Astrocyte (in vitro differentiated cells and primary cell): ENCODE results near the gene LYPLA2. TPM values are rescaled to one million over a fixed set of nuclear protein-coding genes. Genes with fewer than 3 reads are reported as not detected.

ENCODE experiments used
- DNase-seq: peaks from one replicate; pipeline ENCODE4 v3.0.0-alpha.2; 2010; ENCODE audit warnings: low read depth
- FAIRE-seq: peaks from 2 replicates; lab custom pipeline; 2011; peaks lifted over from hg19 to GRCh38; lab: Jason Lieb, UNC
- H2AFZ ChIP-seq: 2 replicates; pipeline ENCODE4 v1.6.0; 2012; ENCODE audit warnings: low read depth, low read length, inconsistent platforms
- H3K27ac ChIP-seq: 2 replicates; pipeline ENCODE4 v1.5.1; 2011; ENCODE audit warnings: low read depth, low read length, inconsistent platforms
- H3K27me3 ChIP-seq: 2 replicates; pipeline ENCODE4 v1.6.0; 2011; ENCODE audit warnings: low read length, inconsistent platforms; ENCODE audit not compliant: insufficient read depth
- H3K36me3 ChIP-seq: 2 replicates; pipeline ENCODE4 v1.5.1; 2011; ENCODE audit warnings: low read length, inconsistent platforms; ENCODE audit not compliant: insufficient read depth
- H3K4me1 ChIP-seq: 2 replicates; pipeline ENCODE4 v1.5.1; 2011; ENCODE audit warnings: low read length, inconsistent platforms; ENCODE audit not compliant: insufficient read depth
- H3K4me2 ChIP-seq: 2 replicates; pipeline ENCODE4 v1.6.0; 2012; ENCODE audit warnings: low read length, inconsistent platforms
- H3K4me3 ChIP-seq: 2 replicates; pipeline ENCODE4 v1.5.1; 2011; ENCODE audit warnings: low read depth, mild to moderate bottlenecking, low read length, inconsistent platforms; ENCODE audit not compliant: insufficient read depth
- H3K79me2 ChIP-seq: 2 replicates; pipeline ENCODE4 v1.6.0; 2012; ENCODE audit warnings: mild to moderate bottlenecking, low read length, inconsistent platforms; ENCODE audit not compliant: insufficient read depth
- H3K9ac ChIP-seq: 2 replicates; pipeline ENCODE4 v1.6.0; 2012; ENCODE audit warnings: mild to moderate bottlenecking, low read length, inconsistent platforms
- H3K9me3 ChIP-seq: 2 replicates; pipeline ENCODE4 v1.5.1; 2012; ENCODE audit warnings: low read depth, mild to moderate bottlenecking, low read length, inconsistent platforms; ENCODE audit not compliant: insufficient read depth
- H4K20me1 ChIP-seq: 2 replicates; pipeline ENCODE4 v1.6.0; 2012; ENCODE audit warnings: low read length, inconsistent platforms; ENCODE audit not compliant: insufficient read depth
- H3K27ac Mint-ChIP-seq: one replicate; pipeline ENCODE4 v1.8.0; 2021; ENCODE audit warnings: mild to moderate bottlenecking, mixed read lengths; ENCODE audit not compliant: unreplicated experiment
- H3K27me3 Mint-ChIP-seq: one replicate; pipeline ENCODE4 v1.8.0; 2021; ENCODE audit warnings: low read depth, mixed read lengths; ENCODE audit not compliant: unreplicated experiment
- H3K36me3 Mint-ChIP-seq: one replicate; pipeline ENCODE4 v1.8.0; 2021; ENCODE audit warnings: low read depth, mixed read lengths; ENCODE audit not compliant: unreplicated experiment
- H3K4me1 Mint-ChIP-seq: one replicate; pipeline ENCODE4 v1.8.0; 2021; ENCODE audit warnings: low read depth, mixed read lengths; ENCODE audit not compliant: unreplicated experiment
- H3K4me3 Mint-ChIP-seq: one replicate; pipeline ENCODE4 v1.8.0; 2021; ENCODE audit warnings: mild to moderate bottlenecking, moderate library complexity, mixed read lengths; ENCODE audit not compliant: unreplicated experiment
- H3K9me3 Mint-ChIP-seq: one replicate; pipeline ENCODE4 v1.8.0; 2021; ENCODE audit warnings: mild to moderate bottlenecking, mixed read lengths; ENCODE audit not compliant: unreplicated experiment
- EZH2 ChIP-seq: IDR thresholded peaks from 2 replicates; pipeline ENCODE4 v1.6.1; 2012; ENCODE audit warnings: mild to moderate bottlenecking, low read length, inconsistent platforms; ENCODE audit not compliant: insufficient read depth
- total RNA-seq: library from RNA; stranded (reverse); gene quantifications from 2 replicates; pipeline ENCODE4 v1.2.1, GENCODE V29; 2021
- TF ChIP-seq, protein P1 (sequence below): IDR thresholded peaks from 2 replicates; pipeline ENCODE4 v1.5.1; 2011; ENCODE audit warnings: low read depth, mild to moderate bottlenecking, inconsistent platforms, low read length, moderate library complexity; ENCODE audit not compliant: insufficient read depth

Gene LYPLA2
- total RNA-seq, 1 donor from 2014 or later, result 91.7 TPM

DNA sequence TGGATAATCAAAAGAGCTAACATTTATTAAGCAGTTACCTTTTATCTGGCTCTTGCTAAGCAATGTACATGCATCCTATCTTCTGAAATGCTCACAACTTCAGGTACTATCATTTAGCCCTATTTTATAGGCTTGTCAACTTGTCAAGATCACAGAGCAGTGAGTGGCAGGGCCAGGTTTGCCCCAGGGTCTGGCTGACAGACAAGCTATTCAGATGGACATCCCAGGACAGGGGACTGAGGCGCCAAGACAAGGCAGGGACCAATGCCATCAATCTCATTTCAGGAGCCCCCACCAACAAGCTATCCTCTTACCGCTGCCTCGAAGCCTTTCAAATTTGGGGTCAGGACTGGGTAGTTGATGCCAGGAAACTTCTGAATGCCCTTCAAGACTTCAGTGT lies 25.4 kb downstream of the LYPLA2 start:
- no peak overlapping the region for H3K4me2 ChIP-seq
- H3K36me3 ChIP-seq, result peaks cover 13% of the 10 kb centered on the region
- TF ChIP-seq, protein P1, sequence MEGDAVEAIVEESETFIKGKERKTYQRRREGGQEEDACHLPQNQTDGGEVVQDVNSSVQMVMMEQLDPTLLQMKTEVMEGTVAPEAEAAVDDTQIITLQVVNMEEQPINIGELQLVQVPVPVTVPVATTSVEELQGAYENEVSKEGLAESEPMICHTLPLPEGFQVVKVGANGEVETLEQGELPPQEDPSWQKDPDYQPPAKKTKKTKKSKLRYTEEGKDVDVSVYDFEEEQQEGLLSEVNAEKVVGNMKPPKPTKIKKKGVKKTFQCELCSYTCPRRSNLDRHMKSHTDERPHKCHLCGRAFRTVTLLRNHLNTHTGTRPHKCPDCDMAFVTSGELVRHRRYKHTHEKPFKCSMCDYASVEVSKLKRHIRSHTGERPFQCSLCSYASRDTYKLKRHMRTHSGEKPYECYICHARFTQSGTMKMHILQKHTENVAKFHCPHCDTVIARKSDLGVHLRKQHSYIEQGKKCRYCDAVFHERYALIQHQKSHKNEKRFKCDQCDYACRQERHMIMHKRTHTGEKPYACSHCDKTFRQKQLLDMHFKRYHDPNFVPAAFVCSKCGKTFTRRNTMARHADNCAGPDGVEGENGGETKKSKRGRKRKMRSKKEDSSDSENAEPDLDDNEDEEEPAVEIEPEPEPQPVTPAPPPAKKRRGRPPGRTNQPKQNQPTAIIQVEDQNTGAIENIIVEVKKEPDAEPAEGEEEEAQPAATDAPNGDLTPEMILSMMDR, result no peak
- no peak for TF ChIP-seq EZH2
- Mint-ChIP-seq H3K27ac (no peak overlapping the region), H3K4me1 (no peaks in the 10 kb centered on the region), H3K4me3 (no peak overlapping the region), H3K9me3 (no peaks in the 10 kb centered on the region), H3K36me3 (peaks cover 13% of the 10 kb centered on the region), H3K27me3 (peaks cover 4% of the 10 kb centered on the region)
- H3K27me3 ChIP-seq, result no peaks in the 10 kb centered on the region
- no peak overlapping the region for H3K4me3 ChIP-seq
- FAIRE-seq (no peak), DNase-seq (no peak)
- H3K4me1 ChIP-seq, result no peaks in the 10 kb centered on the region
- H3K79me2 ChIP-seq, result no peaks in the 10 kb centered on the region
- H3K9ac ChIP-seq, result no peak overlapping the region
- no peak overlapping the region for H2AFZ ChIP-seq
- no peaks in the 10 kb centered on the region for H4K20me1 ChIP-seq
- no peak overlapping the region for H3K27ac ChIP-seq
- no peaks in the 10 kb centered on the region for H3K9me3 ChIP-seq

DNA sequence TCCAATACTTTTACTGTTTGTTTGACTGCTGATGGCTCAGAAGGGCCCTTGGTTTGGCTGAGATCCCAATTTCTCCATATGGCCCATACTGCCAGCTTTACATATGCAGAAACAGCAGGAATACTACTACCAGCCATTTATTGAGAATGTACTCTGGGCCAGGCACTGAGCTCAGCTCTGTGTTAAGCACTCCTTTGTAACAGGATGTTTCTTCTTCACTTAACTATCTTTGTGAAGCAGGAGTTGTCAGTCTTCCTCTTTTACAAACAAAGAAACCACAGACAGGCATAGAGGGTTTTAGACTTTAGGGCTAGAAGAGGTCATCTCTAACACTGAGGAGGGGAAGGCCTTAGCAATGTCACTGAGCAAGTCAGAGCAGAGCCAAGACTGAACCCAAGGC lies 26.0 kb downstream of the LYPLA2 start:
- Mint-ChIP-seq H3K36me3 (peaks cover 8% of the 10 kb centered on the region), H3K4me3 (no peak overlapping the region), H3K4me1 (no peaks in the 10 kb centered on the region), H3K27me3 (peaks cover under 1% of the 10 kb centered on the region), H3K9me3 (no peaks in the 10 kb centered on the region), H3K27ac (no peak overlapping the region)
- no peaks in the 10 kb centered on the region for H3K4me1 ChIP-seq
- no peak for TF ChIP-seq EZH2
- TF ChIP-seq, protein P1, result no peak
- H3K27me3 ChIP-seq, result no peaks in the 10 kb centered on the region
- H4K20me1 ChIP-seq, result no peaks in the 10 kb centered on the region
- no peaks in the 10 kb centered on the region for H3K79me2 ChIP-seq
- no peak overlapping the region for H3K27ac ChIP-seq
- no peak overlapping the region for H3K9ac ChIP-seq
- peaks cover 11% of the 10 kb centered on the region for H3K36me3 ChIP-seq
- H3K4me3 ChIP-seq, result no peak overlapping the region
- no peak overlapping the region for H3K4me2 ChIP-seq
- FAIRE-seq (no peak), DNase-seq (no peak)
- H3K9me3 ChIP-seq, result no peaks in the 10 kb centered on the region
- H2AFZ ChIP-seq, result no peak overlapping the region

DNA sequence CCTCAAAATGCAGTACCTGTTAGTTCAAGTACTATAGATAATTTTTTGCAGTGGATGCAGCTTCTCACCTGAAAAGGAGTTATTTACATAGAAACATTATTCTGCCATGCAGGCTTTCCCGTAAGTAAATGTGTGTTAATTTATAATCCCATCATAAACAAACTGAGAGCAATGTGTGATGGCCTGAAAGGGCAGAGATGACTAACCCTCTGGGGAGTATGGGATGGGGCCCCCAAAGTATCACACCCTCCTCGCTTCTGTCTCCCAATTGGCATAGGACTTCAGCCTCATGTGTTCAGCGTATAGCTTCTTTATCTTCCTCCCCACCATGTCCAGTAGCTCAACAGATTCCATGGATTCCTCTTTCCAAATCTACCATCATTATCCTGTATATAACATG lies 26.7 kb downstream of the LYPLA2 start:
- no peak overlapping the region for H3K27ac Mint-ChIP-seq
- Histone ChIP-seq H3K4me1 (no peaks in the 10 kb centered on the region), H3K4me3 (no peak overlapping the region), H3K79me2 (no peaks in the 10 kb centered on the region), H3K36me3 (peaks cover 11% of the 10 kb centered on the region), H3K9ac (no peak overlapping the region), H3K4me2 (no peak overlapping the region), H3K27ac (no peak overlapping the region), H2AFZ (no peak overlapping the region), H3K27me3 (no peaks in the 10 kb centered on the region), H3K9me3 (no peaks in the 10 kb centered on the region), H4K20me1 (no peaks in the 10 kb centered on the region)
- FAIRE-seq (no peak), DNase-seq (no peak)
- no peak for TF ChIP-seq EZH2
- TF ChIP-seq, protein P1, result no peak
- H3K36me3 Mint-ChIP-seq, result peaks cover 4% of the 10 kb centered on the region
- no peaks in the 10 kb centered on the region for H3K4me1 Mint-ChIP-seq
- H3K27me3 Mint-ChIP-seq, result no peaks in the 10 kb centered on the region
- no peaks in the 10 kb centered on the region for H3K9me3 Mint-ChIP-seq
- no peak overlapping the region for H3K4me3 Mint-ChIP-seq
